ENCODE results near the gene ATF1. TPM values are rescaled to one million over a fixed set of nuclear protein-coding genes. Genes with fewer than 3 reads are reported as not detected.
A peak's percentile ranks its signal among the peaks of the same experiment; 100 is the strongest.

Gene ATF1
- total and polyA plus RNA-seq, 3 experiments from 2014 or later: 36.8 to 54.0 (median 50.8) TPM

GRCh38 chr12:50742776-50743175, 21.1 kb upstream of the ATF1 start:
- DNase-seq: no peak
- Histone ChIP-seq H3K4me1 (ENCODE audit: insufficient read depth, low read length) (no peaks in the 10 kb centered on the region), H3K9me3 (ENCODE audit: low read length) (no peaks in the 10 kb centered on the region), H3K27ac (ENCODE audit: low read depth, low read length) (no peak overlapping the region), H3K4me3 (ENCODE audit: low read length) (no peak overlapping the region), H3K27me3 (ENCODE audit: insufficient read depth, low read length, poor library complexity, severe bottlenecking) (no peaks in the 10 kb centered on the region), H3K36me3 (ENCODE audit: insufficient read depth, low read length) (peaks cover 30% of the 10 kb centered on the region)
- CTCF ChIA-PET: no interaction called here
- Mint-ChIP-seq H3K4me3 (no peak overlapping the region), H3K36me3 (peaks cover 20 to 81% (median 33%) of the 10 kb centered on the region in 3 donors), H3K27ac (no peak overlapping the region), H3K27me3 (no peaks in the 10 kb centered on the region), H3K4me1 (no peaks in the 10 kb centered on the region), H3K9me3 (no peaks in the 10 kb centered on the region)
- POLR2A ChIA-PET: no interaction called here

DNA sequence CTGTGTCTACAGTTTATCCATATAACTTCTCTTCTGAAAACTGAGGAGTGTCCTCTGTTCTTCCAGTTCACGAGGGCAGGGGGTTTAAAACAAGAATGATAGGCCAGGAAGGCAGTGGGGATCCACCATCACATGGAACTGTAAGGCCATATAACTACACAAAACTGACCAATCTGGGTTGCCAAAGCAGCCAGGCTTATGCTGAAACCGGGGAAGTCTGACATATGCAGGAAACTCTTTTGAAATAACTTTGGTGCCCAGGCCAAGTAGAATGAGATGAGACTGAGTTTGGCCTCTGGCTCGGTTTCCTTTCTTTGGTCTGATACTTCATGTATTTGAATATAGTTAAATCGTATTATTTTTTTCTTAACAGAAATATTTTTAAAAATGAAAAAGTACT, 18.0 kb upstream of the ATF1 start:
- Histone ChIP-seq H3K36me3 (ENCODE audit: insufficient read depth, low read length) (peaks cover 14% of the 10 kb centered on the region), H3K4me3 (ENCODE audit: low read length) (no peak overlapping the region), H3K27me3 (ENCODE audit: insufficient read depth, low read length, poor library complexity, severe bottlenecking) (no peaks in the 10 kb centered on the region), H3K27ac (ENCODE audit: low read depth, low read length) (no peak overlapping the region), H3K9me3 (ENCODE audit: low read length) (no peaks in the 10 kb centered on the region), H3K4me1 (ENCODE audit: insufficient read depth, low read length) (no peaks in the 10 kb centered on the region)
- Mint-ChIP-seq H3K27ac (no peak overlapping the region), H3K4me1 (no peaks in the 10 kb centered on the region), H3K27me3 (no peaks in the 10 kb centered on the region), H3K9me3 (no peaks in the 10 kb centered on the region), H3K4me3 (no peak overlapping the region), H3K36me3 (peaks cover 9 to 66% (median 26%) of the 10 kb centered on the region in 3 donors)
- CTCF ChIA-PET: interaction anchor here (1.4 kb wide), 1 partner anchor 19 kb away, joined by 7 read pairs; no protein-coding TSS in a partner anchor
- POLR2A ChIA-PET: interaction anchor here (1.2 kb wide), 1 partner anchor 18 kb away, joined by 7 read pairs; the partner anchor contains the start of gene ATF1
- no peak for DNase-seq

DNA sequence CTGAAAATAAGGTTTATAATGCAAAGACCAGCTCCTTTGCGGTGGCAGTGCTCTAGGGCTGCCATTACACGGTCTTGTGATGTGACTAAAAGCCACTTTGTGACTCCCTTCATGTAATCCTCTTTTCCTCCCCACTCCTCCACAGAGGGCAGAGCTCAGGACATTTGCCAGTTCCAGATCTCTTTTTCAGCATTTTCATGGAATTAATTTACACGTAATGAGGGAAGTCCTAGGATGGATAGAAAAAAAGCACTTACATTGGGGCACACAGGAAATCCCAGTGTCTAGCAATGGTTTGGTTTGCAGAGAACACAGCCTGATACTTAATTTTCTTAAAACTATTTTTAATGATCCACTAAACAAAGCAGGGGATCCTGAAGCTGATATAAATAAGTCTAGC, 17.5 kb upstream of the ATF1 start:
- no peaks in the 10 kb centered on the region for H3K4me1 ChIP-seq (ENCODE audit: insufficient read depth, low read length)
- H3K4me3 ChIP-seq (ENCODE audit: low read length): no peak overlapping the region
- DNase-seq: no peak
- H3K4me1 Mint-ChIP-seq: no peaks in the 10 kb centered on the region
- H3K36me3 Mint-ChIP-seq: peaks cover 4 to 61% (median 23%) of the 10 kb centered on the region in 3 donors
- H3K27me3 ChIP-seq (ENCODE audit: insufficient read depth, low read length, poor library complexity, severe bottlenecking): no peaks in the 10 kb centered on the region
- H3K27ac ChIP-seq (ENCODE audit: low read depth, low read length): no peak overlapping the region
- H3K27ac Mint-ChIP-seq: no peak overlapping the region
- no peaks in the 10 kb centered on the region for H3K27me3 Mint-ChIP-seq
- ChIA-PET CTCF (no interaction called here), POLR2A (interaction anchor here (1.2 kb wide), 1 partner anchor 17 kb away, joined by 7 read pairs; the partner anchor contains the start of gene ATF1)
- no peaks in the 10 kb centered on the region for H3K9me3 ChIP-seq (ENCODE audit: low read length)
- no peaks in the 10 kb centered on the region for H3K9me3 Mint-ChIP-seq
- H3K4me3 Mint-ChIP-seq: no peak overlapping the region
- H3K36me3 ChIP-seq (ENCODE audit: insufficient read depth, low read length): peaks cover 10% of the 10 kb centered on the region

- H3K4me1 Mint-ChIP-seq: no peaks in the 10 kb centered on the region
- DNase-seq: no peak
- no peaks in the 10 kb centered on the region for H3K9me3 Mint-ChIP-seq
- H3K4me1 ChIP-seq (ENCODE audit: insufficient read depth, low read length): no peaks in the 10 kb centered on the region
- no peak overlapping the region for H3K4me3 ChIP-seq (ENCODE audit: low read length)
- no peak overlapping the region for H3K4me3 Mint-ChIP-seq
- H3K27me3 ChIP-seq (ENCODE audit: insufficient read depth, low read length, poor library complexity, severe bottlenecking): no peaks in the 10 kb centered on the region
- H3K9me3 ChIP-seq (ENCODE audit: low read length): no peaks in the 10 kb centered on the region
- H3K27ac ChIP-seq (ENCODE audit: low read depth, low read length): no peak overlapping the region
- H3K27ac Mint-ChIP-seq: no peak overlapping the region
- H3K27me3 Mint-ChIP-seq: no peaks in the 10 kb centered on the region
- POLR2A ChIA-PET: no interaction called here
- H3K36me3 ChIP-seq (ENCODE audit: insufficient read depth, low read length): peaks cover 8% of the 10 kb centered on the region
- peaks cover 0 to 50% (median 19%) of the 10 kb centered on the region in 3 donors for H3K36me3 Mint-ChIP-seq
- CTCF ChIA-PET: no interaction called here
Measured at GRCh38 chr12:50747817-50748216, 16.1 kb upstream of the ATF1 start.

DNA sequence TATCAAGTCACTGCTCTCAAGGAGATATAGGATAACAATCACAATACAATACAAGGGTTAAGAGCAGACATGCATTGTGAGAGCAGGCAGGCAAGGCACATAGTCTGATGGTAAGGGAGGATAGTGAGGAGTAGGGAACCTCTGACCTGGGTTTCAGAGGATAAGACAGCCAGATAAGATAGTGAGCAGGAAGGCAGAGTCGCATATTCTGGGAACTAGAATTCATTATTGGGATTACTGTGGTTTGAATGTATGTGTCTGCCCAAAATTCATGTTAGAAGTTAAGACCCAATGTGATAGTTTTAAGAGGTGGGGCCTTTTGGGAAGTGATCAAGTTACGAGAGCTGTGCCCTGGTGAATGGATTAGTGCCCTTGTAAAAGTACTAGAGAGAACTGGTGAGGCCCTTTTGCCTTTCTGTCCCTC, 14.4 kb upstream of the ATF1 start:
- no peak overlapping the region for H3K4me3 Mint-ChIP-seq
- Histone ChIP-seq H3K4me1 (ENCODE audit: insufficient read depth, low read length) (no peaks in the 10 kb centered on the region), H3K36me3 (ENCODE audit: insufficient read depth, low read length) (peaks cover 7% of the 10 kb centered on the region), H3K27ac (ENCODE audit: low read depth, low read length) (no peak overlapping the region), H3K9me3 (ENCODE audit: low read length) (no peaks in the 10 kb centered on the region), H3K27me3 (ENCODE audit: insufficient read depth, low read length, poor library complexity, severe bottlenecking) (no peaks in the 10 kb centered on the region), H3K4me3 (ENCODE audit: low read length) (no peak overlapping the region)
- peaks cover 0 to 35% (median 14%) of the 10 kb centered on the region in 3 donors for H3K36me3 Mint-ChIP-seq
- no peaks in the 10 kb centered on the region for H3K4me1 Mint-ChIP-seq
- CTCF ChIA-PET: no interaction called here
- H3K9me3 Mint-ChIP-seq: no peaks in the 10 kb centered on the region
- no peak overlapping the region for H3K27ac Mint-ChIP-seq
- POLR2A ChIA-PET: no interaction called here
- DNase-seq: no peak
- no peaks in the 10 kb centered on the region for H3K27me3 Mint-ChIP-seq

DNA sequence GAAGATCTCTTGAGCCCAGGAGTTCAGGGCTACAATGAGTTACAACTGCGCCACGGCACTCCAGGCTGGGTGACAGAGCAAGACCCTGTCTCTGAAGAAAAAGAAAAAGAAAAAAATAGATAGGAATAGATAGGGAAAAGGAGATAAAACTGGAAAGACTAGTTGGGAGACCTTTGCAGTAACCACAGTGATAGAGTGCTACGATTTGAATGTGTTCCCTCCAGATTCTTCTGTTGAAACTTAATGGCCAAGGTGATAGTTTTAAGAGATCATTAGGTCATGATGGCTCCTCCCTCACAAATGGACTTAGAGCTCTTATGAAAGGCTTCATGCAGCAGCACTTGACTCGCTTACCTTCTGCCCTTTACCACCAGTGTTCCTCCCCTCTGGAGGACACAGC, 13.5 kb upstream of the ATF1 start:
- Mint-ChIP-seq H3K27ac (no peak overlapping the region), H3K9me3 (no peaks in the 10 kb centered on the region), H3K4me3 (no peak overlapping the region), H3K36me3 (peaks cover 0 to 28% (median 13%) of the 10 kb centered on the region in 3 donors), H3K27me3 (no peaks in the 10 kb centered on the region), H3K4me1 (no peaks in the 10 kb centered on the region)
- DNase-seq: no peak
- Histone ChIP-seq H3K27me3 (ENCODE audit: insufficient read depth, low read length, poor library complexity, severe bottlenecking) (no peaks in the 10 kb centered on the region), H3K27ac (ENCODE audit: low read depth, low read length) (no peak overlapping the region), H3K36me3 (ENCODE audit: insufficient read depth, low read length) (no peaks in the 10 kb centered on the region), H3K4me3 (ENCODE audit: low read length) (no peak overlapping the region), H3K4me1 (ENCODE audit: insufficient read depth, low read length) (no peaks in the 10 kb centered on the region), H3K9me3 (ENCODE audit: low read length) (no peaks in the 10 kb centered on the region)
- CTCF ChIA-PET: no interaction called here
- POLR2A ChIA-PET: no interaction called here

DNA sequence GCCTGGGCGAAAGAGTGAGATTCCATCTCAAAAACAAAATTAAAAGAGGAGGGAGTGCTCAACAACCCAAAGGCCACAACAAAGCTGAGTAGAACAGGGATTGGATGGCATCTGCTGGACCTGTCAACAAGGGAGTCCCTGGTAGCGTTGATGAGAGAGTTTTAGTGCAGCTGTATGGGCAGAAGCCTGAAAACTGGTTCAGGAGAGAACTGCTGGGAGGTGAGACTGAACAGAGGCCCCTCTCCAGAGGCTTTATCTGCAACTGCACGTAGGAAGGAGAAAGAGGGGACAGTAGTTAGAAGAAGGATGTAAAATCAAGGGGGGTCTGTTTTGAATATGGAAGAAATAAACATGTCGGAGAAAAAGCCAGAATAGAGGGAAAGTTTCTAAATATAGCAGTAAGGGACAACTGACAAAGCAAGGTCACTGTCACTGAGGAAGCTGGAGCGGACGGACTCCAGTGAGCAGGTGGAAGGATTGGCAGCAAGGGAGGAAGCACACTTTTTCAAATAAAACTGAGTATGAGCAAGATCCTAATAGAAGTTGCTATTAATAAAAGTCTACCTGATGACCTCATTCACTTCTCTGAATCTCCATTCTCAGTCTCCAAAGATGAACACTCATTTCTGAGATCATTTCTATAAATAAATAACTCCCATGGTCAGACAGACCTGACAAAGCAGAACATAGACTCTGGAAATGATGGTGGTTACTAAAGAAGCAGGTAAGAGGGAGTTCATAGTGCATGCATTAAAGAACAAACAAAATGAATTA, 11.8 kb upstream of the ATF1 start:
- Histone ChIP-seq H3K27ac (ENCODE audit: low read depth, low read length) (no peak overlapping the region), H3K4me3 (ENCODE audit: low read length) (no peak overlapping the region), H3K9me3 (ENCODE audit: low read length) (no peaks in the 10 kb centered on the region), H3K36me3 (ENCODE audit: insufficient read depth, low read length) (no peaks in the 10 kb centered on the region), H3K27me3 (ENCODE audit: insufficient read depth, low read length, poor library complexity, severe bottlenecking) (no peaks in the 10 kb centered on the region), H3K4me1 (ENCODE audit: insufficient read depth, low read length) (no peaks in the 10 kb centered on the region)
- DNase-seq: no peak
- H3K9me3 Mint-ChIP-seq: no peaks in the 10 kb centered on the region
- peaks cover 0 to 18% (median 9%) of the 10 kb centered on the region in 3 donors for H3K36me3 Mint-ChIP-seq
- no peaks in the 10 kb centered on the region for H3K27me3 Mint-ChIP-seq
- CTCF ChIA-PET: interaction anchor here (0.9 kb wide), 1 partner anchor 13 kb away, joined by 3 read pairs; no protein-coding TSS in a partner anchor
- no peak overlapping the region for H3K4me3 Mint-ChIP-seq
- H3K27ac Mint-ChIP-seq: peak overlapping the region in 1 of 8 donors; percentile 48
- no peaks in the 10 kb centered on the region for H3K4me1 Mint-ChIP-seq
- POLR2A ChIA-PET: no interaction called here

DNA sequence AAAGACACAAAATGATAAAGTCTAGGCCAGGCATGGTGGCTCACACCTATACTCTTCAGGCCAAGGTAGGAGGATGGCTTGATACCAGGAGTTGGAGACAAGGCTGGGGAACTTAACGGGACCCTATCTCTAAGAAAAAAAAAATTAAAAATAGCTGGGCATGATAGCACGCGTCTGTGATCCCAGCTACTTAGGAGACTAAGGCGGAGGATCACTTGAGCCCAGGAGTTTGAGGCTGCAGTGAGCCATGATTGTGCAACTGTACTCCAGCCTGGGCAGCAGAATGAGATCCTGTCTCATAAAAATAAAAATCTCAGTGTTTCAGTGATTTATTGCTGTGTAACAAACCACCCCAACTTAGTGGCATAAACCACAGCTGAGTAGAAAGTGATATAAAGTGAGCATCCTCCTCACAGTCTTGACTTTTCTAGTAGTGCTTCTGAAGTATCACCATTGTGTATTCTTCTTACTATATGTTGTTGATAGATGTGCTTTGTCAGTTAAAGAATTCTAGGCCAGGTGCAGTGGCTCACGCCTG, 10.6 kb upstream of the ATF1 start:
- no peaks in the 10 kb centered on the region for H3K36me3 ChIP-seq (ENCODE audit: insufficient read depth, low read length)
- no peaks in the 10 kb centered on the region for H3K4me1 ChIP-seq (ENCODE audit: insufficient read depth, low read length)
- Mint-ChIP-seq H3K27me3 (no peaks in the 10 kb centered on the region), H3K27ac (no peak overlapping the region), H3K9me3 (no peaks in the 10 kb centered on the region), H3K4me3 (no peak overlapping the region), H3K4me1 (no peaks in the 10 kb centered on the region), H3K36me3 (peaks cover 0 to 8% (median 4%) of the 10 kb centered on the region in 3 donors)
- no peaks in the 10 kb centered on the region for H3K27me3 ChIP-seq (ENCODE audit: insufficient read depth, low read length, poor library complexity, severe bottlenecking)
- no peaks in the 10 kb centered on the region for H3K9me3 ChIP-seq (ENCODE audit: low read length)
- no peak overlapping the region for H3K27ac ChIP-seq (ENCODE audit: low read depth, low read length)
- H3K4me3 ChIP-seq (ENCODE audit: low read length): no peak overlapping the region
- POLR2A ChIA-PET: no interaction called here
- no peak for DNase-seq
- CTCF ChIA-PET: interaction anchor here (2.5 kb wide), 1 partner anchor 12 kb away, joined by 9 read pairs; no protein-coding TSS in a partner anchor

Data from CD8-positive, alpha-beta memory T cell (primary cell).